GM19035 (cell line): ENCODE measurements around the gene SDK1.

Experiments used
- ATAC-seq: cut with Tn5 transposase; IDR thresholded peaks from one replicate; pipeline ENCODE4 v1.9.1; 2021; ENCODE audit not compliant: unreplicated experiment

SDK1 gene

GRCh38 chr7:4179688-4180380 is 878.8 kb downstream of the SDK1 start:
- ATAC-seq: no peak

- ATAC-seq: no peak
These were observed 880.4 kb downstream of the SDK1 start for GRCh38 chr7:4181446-4181845.

GRCh38 chr7:4182605-4183300 is 881.7 kb downstream of the SDK1 start:
- no peak for ATAC-seq

GRCh38 chr7:4184653-4185052 is 883.6 kb downstream of the SDK1 start:
- ATAC-seq: no peak

- ATAC-seq: no peak
These were observed 884.1 kb downstream of the SDK1 start for GRCh38 chr7:4185136-4185535.

GRCh38 chr7:4185721-4186512 is 884.9 kb downstream of the SDK1 start:
- no peak for ATAC-seq

GRCh38 chr7:4186513-4186780 is 885.4 kb downstream of the SDK1 start:
- no peak for ATAC-seq

GRCh38 chr7:4188651-4189050 is 887.6 kb downstream of the SDK1 start:
- no peak for ATAC-seq

- no peak for ATAC-seq
These were observed 888.1 kb downstream of the SDK1 start for GRCh38 chr7:4189131-4189570.

- ATAC-seq: no peak
These were observed 889.2 kb downstream of the SDK1 start for GRCh38 chr7:4190010-4190981.

- ATAC-seq: no peak
These were observed 890.0 kb downstream of the SDK1 start for GRCh38 chr7:4191046-4191445.

- no peak for ATAC-seq
These were observed 890.5 kb downstream of the SDK1 start for GRCh38 chr7:4191525-4191924.

- ATAC-seq: no peak
These were observed 894.6 kb downstream of the SDK1 start for GRCh38 chr7:4195660-4196059.

GRCh38 chr7:4196121-4196819 is 895.2 kb downstream of the SDK1 start:
- ATAC-seq: no peak

- no peak for ATAC-seq
These were observed 897.2 kb downstream of the SDK1 start for GRCh38 chr7:4198301-4198700.

GRCh38 chr7:4200546-4201094 is 899.6 kb downstream of the SDK1 start:
- no peak for ATAC-seq

GRCh38 chr7:4201566-4201965 is 900.5 kb downstream of the SDK1 start:
- no peak for ATAC-seq

GRCh38 chr7:4202154-4202736 is 901.2 kb downstream of the SDK1 start:
- no peak for ATAC-seq

GRCh38 chr7:4202954-4203353 is 901.9 kb downstream of the SDK1 start:
- ATAC-seq: no peak
